Measurements from ENCODE around the gene NEU1.

The NEU1 gene

DNA sequence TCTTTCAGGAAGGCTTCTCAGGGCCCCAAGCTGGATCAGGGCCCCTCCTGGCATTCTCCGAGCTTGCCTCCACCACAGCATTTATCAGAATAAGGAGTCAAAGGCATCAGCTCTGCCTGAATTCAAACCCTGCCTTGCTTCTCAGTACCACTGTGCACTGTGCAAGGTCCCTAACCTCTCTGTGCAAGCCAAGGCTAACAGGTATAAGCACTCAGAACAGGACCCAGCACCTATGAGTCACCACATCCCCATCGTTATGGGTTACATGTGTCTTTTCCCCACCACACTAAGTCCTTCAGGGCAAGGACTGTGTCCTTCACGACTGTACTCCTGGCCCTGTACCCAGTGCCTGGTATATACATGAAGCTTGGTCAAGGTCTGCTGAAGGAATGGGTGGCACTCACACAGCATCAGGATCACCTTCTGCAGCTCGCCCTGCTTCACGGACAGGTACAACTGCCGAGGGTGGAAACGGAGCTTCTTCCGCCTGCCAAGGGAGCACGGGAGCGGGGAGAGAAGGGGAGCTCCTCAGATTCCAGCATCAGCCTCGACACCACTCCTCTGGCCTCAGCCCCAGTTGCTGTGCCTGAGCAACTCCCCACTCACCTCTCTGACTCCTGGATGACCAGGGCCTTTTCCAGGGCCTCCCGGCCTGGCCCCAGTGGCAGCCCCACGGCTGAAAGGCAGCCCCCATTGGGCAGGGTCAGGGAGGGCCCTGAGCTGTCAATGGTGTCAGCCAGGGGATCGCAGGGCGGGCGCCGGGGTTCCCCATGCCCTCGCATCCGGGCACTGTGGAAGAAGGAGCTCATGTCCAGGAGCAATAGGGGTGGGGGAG, 24.8 kb upstream of the NEU1 start:
- H3K9me3 Mint-ChIP-seq: no peaks in the 10 kb centered on the region
- H3K4me1 Mint-ChIP-seq: no peaks in the 10 kb centered on the region
- peaks cover 67% of the 10 kb centered on the region for H3K36me3 Mint-ChIP-seq (ENCODE audit: low read depth)
- TF ChIP-seq, protein P1, sequence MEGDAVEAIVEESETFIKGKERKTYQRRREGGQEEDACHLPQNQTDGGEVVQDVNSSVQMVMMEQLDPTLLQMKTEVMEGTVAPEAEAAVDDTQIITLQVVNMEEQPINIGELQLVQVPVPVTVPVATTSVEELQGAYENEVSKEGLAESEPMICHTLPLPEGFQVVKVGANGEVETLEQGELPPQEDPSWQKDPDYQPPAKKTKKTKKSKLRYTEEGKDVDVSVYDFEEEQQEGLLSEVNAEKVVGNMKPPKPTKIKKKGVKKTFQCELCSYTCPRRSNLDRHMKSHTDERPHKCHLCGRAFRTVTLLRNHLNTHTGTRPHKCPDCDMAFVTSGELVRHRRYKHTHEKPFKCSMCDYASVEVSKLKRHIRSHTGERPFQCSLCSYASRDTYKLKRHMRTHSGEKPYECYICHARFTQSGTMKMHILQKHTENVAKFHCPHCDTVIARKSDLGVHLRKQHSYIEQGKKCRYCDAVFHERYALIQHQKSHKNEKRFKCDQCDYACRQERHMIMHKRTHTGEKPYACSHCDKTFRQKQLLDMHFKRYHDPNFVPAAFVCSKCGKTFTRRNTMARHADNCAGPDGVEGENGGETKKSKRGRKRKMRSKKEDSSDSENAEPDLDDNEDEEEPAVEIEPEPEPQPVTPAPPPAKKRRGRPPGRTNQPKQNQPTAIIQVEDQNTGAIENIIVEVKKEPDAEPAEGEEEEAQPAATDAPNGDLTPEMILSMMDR (IDR thresholded peaks at IDR 0.05; ENCODE audit: unreplicated experiment in 3 of 3): no peak
- no peak overlapping the region for H3K4me3 Mint-ChIP-seq
- no peaks in the 10 kb centered on the region for H3K27me3 Mint-ChIP-seq (ENCODE audit: low read depth)
- no peak overlapping the region for H3K27ac Mint-ChIP-seq

DNA sequence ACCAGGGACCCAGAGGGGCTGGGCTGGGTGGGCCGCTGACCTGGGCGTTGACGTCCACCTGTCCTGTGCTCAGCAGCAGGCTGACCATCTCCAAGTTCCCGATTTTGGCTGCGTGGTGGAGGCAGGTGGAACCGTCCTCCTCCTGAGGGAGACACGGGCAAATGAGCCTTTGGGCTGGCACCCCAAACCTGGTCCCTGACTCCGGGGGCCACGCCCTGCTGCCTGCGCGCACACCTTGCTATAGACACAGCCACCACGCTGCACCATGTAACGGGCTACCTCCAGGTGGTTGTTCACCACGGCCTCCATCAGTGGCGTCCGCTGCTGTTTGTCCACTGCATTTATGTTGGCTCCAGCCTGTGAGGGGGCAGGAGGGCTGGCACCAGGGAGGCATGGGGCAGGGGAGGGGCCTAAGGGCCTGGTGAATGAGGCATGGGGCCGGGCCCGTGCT, 23.9 kb upstream of the NEU1 start:
- Mint-ChIP-seq H3K4me1 (no peaks in the 10 kb centered on the region), H3K4me3 (no peak overlapping the region), H3K27me3 (ENCODE audit: low read depth) (no peaks in the 10 kb centered on the region), H3K9me3 (no peaks in the 10 kb centered on the region), H3K27ac (no peak overlapping the region), H3K36me3 (ENCODE audit: low read depth) (peaks cover 66% of the 10 kb centered on the region)
- TF ChIP-seq, protein P1 (IDR thresholded peaks at IDR 0.05; ENCODE audit: unreplicated experiment in 3 of 3): no peak

DNA sequence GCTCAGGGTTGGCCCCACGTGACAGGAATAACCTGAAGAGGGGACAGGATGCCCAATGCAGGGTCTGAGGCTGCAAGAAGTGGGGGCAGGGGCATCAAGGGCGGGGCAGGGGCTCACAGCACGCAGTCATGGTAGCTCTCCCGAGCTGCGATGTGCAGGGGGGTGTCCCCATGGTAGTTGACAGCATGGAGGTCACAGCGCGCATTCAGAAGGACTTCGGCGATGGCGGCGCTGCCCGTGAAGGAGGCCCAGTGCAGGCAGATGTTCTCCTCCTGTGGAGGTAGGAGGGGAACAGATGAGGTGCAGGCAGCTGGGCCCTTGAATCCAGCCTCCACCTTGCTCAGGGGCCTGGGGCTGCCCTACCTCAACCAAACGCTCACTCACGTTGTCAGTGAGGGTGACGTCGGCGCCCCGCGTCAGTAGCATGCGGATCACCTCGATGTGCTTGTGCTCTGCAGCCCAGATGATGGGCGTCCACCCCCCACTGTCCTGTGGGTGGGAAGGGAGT, 22.0 kb upstream of the NEU1 start:
- Mint-ChIP-seq H3K27ac (no peak overlapping the region), H3K4me3 (no peak overlapping the region), H3K4me1 (no peaks in the 10 kb centered on the region), H3K9me3 (no peaks in the 10 kb centered on the region), H3K36me3 (ENCODE audit: low read depth) (peaks cover 67% of the 10 kb centered on the region), H3K27me3 (ENCODE audit: low read depth) (no peaks in the 10 kb centered on the region)
- TF ChIP-seq, protein P1 (IDR thresholded peaks at IDR 0.05; ENCODE audit: unreplicated experiment in 3 of 3): no peak

DNA sequence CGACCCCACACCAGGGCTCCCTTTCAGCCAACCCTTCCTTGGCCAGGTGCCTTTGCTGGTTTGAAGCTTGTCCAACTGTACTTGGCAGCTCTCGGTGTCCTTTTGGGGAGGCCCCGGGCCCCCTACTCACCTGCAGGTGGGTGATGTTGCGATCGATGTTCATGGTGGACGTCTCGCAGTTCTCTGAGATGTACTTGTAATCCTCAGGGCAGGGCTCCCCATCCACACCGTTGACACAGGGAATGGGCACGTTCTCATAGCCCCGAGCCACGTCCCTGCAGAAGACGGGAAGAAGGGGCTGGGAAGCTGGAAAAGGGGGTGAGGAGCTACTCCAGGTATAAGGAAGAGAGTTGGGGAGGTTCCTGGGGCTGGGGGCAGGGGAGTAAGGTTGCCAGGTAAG, 21.1 kb upstream of the NEU1 start:
- TF ChIP-seq, protein P1 (IDR thresholded peaks at IDR 0.05; ENCODE audit: unreplicated experiment in 3 of 3): no peak
- Mint-ChIP-seq H3K36me3 (ENCODE audit: low read depth) (peaks cover 64% of the 10 kb centered on the region), H3K4me1 (no peaks in the 10 kb centered on the region), H3K27ac (no peak overlapping the region), H3K9me3 (no peaks in the 10 kb centered on the region), H3K4me3 (no peak overlapping the region), H3K27me3 (ENCODE audit: low read depth) (no peaks in the 10 kb centered on the region)

DNA sequence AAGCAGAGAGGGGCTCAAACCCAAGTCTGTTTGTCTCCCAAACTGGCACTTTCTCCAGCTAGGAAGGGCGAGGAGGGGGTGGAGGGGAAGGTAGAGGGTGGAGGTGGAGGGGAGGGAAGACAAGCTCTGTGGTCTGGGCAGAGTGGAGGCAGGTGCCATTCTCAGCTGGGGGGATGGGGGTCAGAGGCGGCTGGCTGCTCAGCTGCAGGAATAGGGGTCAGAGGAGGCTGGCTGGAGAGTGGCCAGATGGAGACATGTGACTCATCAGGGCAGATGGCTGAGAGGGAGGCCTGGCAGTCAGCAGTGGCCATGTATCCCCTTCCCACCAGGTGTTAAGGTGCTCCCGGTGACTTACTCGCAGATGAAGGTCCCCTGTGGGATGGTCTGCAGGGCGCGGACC, 19.7 kb upstream of the NEU1 start:
- TF ChIP-seq, protein P1 (IDR thresholded peaks at IDR 0.05; ENCODE audit: unreplicated experiment in 3 of 3): no peak
- Mint-ChIP-seq H3K4me1 (no peaks in the 10 kb centered on the region), H3K27me3 (ENCODE audit: low read depth) (no peaks in the 10 kb centered on the region), H3K4me3 (no peak overlapping the region), H3K9me3 (no peaks in the 10 kb centered on the region), H3K36me3 (ENCODE audit: low read depth) (peaks cover 58% of the 10 kb centered on the region), H3K27ac (no peak overlapping the region)

All from nephron (organoid).